GM10847 (cell line): ENCODE data around the gene CDK8.

Source experiments
- POLR2A ChIP-seq: IDR thresholded peaks from 2 replicates; pipeline ENCODE4 v1.6.1; 2011; ENCODE audit not compliant: insufficient read length; ENCODE audit errors: extremely low read depth

Gene CDK8

GRCh38 chr13:26411206-26411605 lies 157.3 kb downstream of the CDK8 start:
- TF ChIP-seq POLR2A: no peak

- TF ChIP-seq POLR2A: no peak
These were observed 158.3 kb downstream of the CDK8 start for GRCh38 chr13:26412263-26412662.

GRCh38 chr13:26412936-26413716 lies 159.2 kb downstream of the CDK8 start:
- TF ChIP-seq POLR2A: no peak

GRCh38 chr13:26420282-26420960 lies 166.5 kb downstream of the CDK8 start:
- TF ChIP-seq POLR2A: no peak

- TF ChIP-seq POLR2A: no peak
These were observed 168.1 kb downstream of the CDK8 start for GRCh38 chr13:26422036-26422435.

GRCh38 chr13:26423629-26424028 lies 169.7 kb downstream of the CDK8 start:
- TF ChIP-seq POLR2A: no peak

- no peak for TF ChIP-seq POLR2A
These were observed 170.3 kb downstream of the CDK8 start for GRCh38 chr13:26424181-26424580.

- TF ChIP-seq POLR2A: no peak
These were observed 171.8 kb downstream of the CDK8 start for GRCh38 chr13:26425443-26426358.

- TF ChIP-seq POLR2A: no peak
These were observed 179.8 kb downstream of the CDK8 start for GRCh38 chr13:26433776-26434175.

- no peak for TF ChIP-seq POLR2A
These were observed 181.2 kb downstream of the CDK8 start for GRCh38 chr13:26435171-26435570.

- no peak for TF ChIP-seq POLR2A
These were observed 181.7 kb downstream of the CDK8 start for GRCh38 chr13:26435646-26436045.

GRCh38 chr13:26436914-26437313 lies 183.0 kb downstream of the CDK8 start:
- TF ChIP-seq POLR2A: no peak

- TF ChIP-seq POLR2A: no peak
These were observed 186.2 kb downstream of the CDK8 start for GRCh38 chr13:26440111-26440510.

GRCh38 chr13:26441476-26441875 lies 187.5 kb downstream of the CDK8 start:
- TF ChIP-seq POLR2A: no peak

GRCh38 chr13:26442541-26442940 lies 188.6 kb downstream of the CDK8 start:
- TF ChIP-seq POLR2A: no peak
